HG03520 (cell line): ENCODE data around the gene SCART1.
"Not testable (repeated sequence)": the region's sequence is repeated elsewhere in the genome, so short reads cannot be mapped to it uniquely, and the experiment has no call there.

ENCODE experiments used
- ATAC-seq: cut with Tn5 transposase; IDR thresholded peaks from one replicate; pipeline ENCODE4 v1.9.1; 2021; ENCODE audit warnings: mild to moderate bottlenecking, moderate library complexity; ENCODE audit not compliant: unreplicated experiment

The SCART1 gene

GRCh38 chr10:133431888-133432613, 21.7 kb upstream of the SCART1 start:
- not testable (repeated sequence) for ATAC-seq

GRCh38 chr10:133432789-133433188, 21.0 kb upstream of the SCART1 start:
- ATAC-seq: not testable (repeated sequence)

GRCh38 chr10:133438711-133439273, 15.0 kb upstream of the SCART1 start:
- ATAC-seq: no peak

- no peak for ATAC-seq
Observed at GRCh38 chr10:133439517-133440461, 14.0 kb upstream of the SCART1 start.

- ATAC-seq: no peak
Observed at GRCh38 chr10:133440633-133441285, 13.0 kb upstream of the SCART1 start.

- ATAC-seq: not testable (repeated sequence)
Observed at GRCh38 chr10:133441356-133441755, 12.4 kb upstream of the SCART1 start.

- no peak for ATAC-seq
Observed at GRCh38 chr10:133441780-133442179, 12.0 kb upstream of the SCART1 start.

- ATAC-seq: no peak
Observed at GRCh38 chr10:133442191-133442966, 11.4 kb upstream of the SCART1 start.

- no peak for ATAC-seq
Observed at GRCh38 chr10:133442967-133443924, 10.5 kb upstream of the SCART1 start.

- no peak for ATAC-seq
Observed at GRCh38 chr10:133444342-133445267, 9.1 kb upstream of the SCART1 start.

- no peak for ATAC-seq
Observed at GRCh38 chr10:133445268-133445732, 8.4 kb upstream of the SCART1 start.

- no peak for ATAC-seq
Observed at GRCh38 chr10:133445751-133446708, 7.7 kb upstream of the SCART1 start.

GRCh38 chr10:133446979-133447378, 6.8 kb upstream of the SCART1 start:
- no peak for ATAC-seq

GRCh38 chr10:133448120-133448519, 5.6 kb upstream of the SCART1 start:
- ATAC-seq: no peak

- no peak for ATAC-seq
Observed at GRCh38 chr10:133451346-133451745, 2.4 kb upstream of the SCART1 start.

GRCh38 chr10:133452453-133452852, 1.3 kb upstream of the SCART1 start:
- no peak for ATAC-seq
